GM21367 (cell line): ENCODE measurements around the gene HIVEP3.

Experiments used
- ATAC-seq: cut with Tn5 transposase; IDR thresholded peaks from one replicate; pipeline ENCODE4 v1.9.1; 2021; ENCODE audit not compliant: unreplicated experiment

The HIVEP3 gene

DNA sequence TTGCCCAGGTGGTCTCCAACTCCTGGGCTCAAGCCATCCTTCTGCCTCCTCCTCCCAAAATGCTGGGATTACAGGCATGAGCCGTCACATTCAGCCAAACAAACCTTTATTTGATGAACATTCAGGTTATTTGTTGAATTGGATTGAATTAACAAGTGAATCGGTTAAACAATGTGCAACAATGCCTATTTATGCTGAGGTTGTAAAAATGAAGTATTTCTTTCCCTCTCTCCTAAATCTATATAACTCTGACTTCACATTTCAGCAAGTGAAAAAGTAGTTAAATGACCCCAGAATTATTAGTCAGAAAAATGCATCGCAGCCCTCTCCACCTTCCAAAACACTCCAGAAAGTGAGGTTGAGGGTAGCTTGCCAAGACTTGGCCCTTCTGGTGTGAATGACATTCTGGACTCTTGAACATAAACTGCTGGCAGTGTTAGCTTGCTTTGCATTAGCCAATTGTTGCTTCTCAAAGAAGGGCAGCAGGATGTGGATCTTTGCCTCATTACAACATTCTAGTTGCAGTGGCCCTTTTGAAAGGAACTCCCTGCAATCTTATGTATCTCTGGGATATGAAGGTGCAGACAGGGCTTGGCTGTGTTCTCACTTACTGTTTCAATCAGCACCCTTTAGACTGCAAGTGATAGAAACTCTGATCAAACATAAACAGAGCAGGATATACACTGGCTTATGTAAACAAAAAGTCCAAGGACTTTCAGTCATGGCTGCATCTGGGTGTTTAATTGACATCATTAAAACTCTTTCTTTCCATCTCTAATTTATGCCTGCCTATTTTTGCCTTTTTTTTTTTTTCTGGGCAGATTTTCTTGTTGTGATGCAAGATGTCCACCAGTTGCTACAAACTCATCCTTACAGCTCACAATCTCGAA is 456.7 kb downstream of the HIVEP3 start:
- ATAC-seq, result no peak

DNA sequence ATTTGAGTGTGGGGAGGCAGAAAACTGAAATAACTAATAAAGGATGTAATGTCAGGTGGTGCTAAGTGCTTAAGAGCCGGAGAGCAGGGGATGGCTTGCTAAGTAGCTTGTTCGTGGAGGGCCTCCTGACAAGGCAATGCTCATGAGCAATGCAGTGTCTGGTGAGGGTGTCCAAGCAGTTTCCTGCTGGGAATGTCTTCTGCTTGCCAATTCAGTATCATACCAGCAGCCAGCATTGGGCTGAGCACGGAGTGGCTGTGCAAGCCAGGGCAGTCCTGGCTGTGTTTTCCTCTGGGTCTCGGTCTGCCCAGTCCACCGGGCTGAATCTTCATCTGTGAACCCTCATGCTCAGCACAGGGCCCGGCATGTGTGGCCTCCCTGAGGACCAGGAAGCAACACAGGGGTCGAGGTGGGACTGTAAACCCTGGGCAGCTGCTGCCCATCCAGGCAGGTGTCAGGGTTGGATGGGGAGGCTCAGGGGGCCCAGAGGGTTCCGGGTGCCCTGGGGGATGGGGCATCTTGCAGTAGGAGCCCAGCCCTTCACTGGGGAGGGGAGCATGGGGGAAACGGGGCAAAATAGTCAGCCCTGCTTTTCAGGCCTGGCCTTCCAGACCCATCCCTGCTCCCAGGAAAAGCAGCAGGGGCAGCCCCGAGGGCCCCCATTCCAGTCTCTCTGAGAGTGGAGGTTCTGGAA is 461.7 kb downstream of the HIVEP3 start:
- no peak for ATAC-seq
